T-helper 17 cell (primary cell): ENCODE data around the gene TUBGCP2. TPM values are rescaled to one million over a fixed set of nuclear protein-coding genes. Genes with fewer than 3 reads are reported as not detected.

ENCODE experiments used
- total RNA-seq, 4 donors: library from RNA in 2 of 4; stranded (reverse) in 2 of 4; gene quantifications; one replicate each; pipeline ENCODE4 v1.2.3 and lab custom pipeline; 2022 to 2026

The TUBGCP2 gene
- total RNA-seq, 2 donors from 2014 or later, result 73.6 to 75.4 TPM

Other genes with a start within 250 kb of the TUBGCP2 start
- not detected for gene ADGRA1, start 220.9 kb downstream of the TUBGCP2 start, total RNA-seq
- gene KNDC1, start 148.7 kb downstream of the TUBGCP2 start, total RNA-seq, result 1 to 10 TPM in 1 of 2 donors, under 1 TPM in 1; 0.42 to 1.1 TPM
- not detected for gene UTF1, start 78.7 kb downstream of the TUBGCP2 start, total RNA-seq
- gene VENTX, start 71.0 kb downstream of the TUBGCP2 start, total RNA-seq, result under 1 TPM; 0.21 to 0.52 TPM
- 100 to 1,000 TPM; 157 to 188 TPM for gene ADAM8, start 32.0 kb downstream of the TUBGCP2 start, total RNA-seq
- 10 to 100 TPM; 28.1 to 33.2 TPM for gene ZNF511, start within 50 bp of the TUBGCP2 start, total RNA-seq
- gene CALY, start 28.0 kb upstream of the TUBGCP2 start, total RNA-seq, result 1 to 10 TPM in 1 of 2 donors, under 1 TPM in 1; 0.96 to 1.9 TPM
- not detected for gene PRAP1, start 38.5 kb upstream of the TUBGCP2 start, total RNA-seq
- 1 to 10 TPM; 6.3 to 9.1 TPM for gene FUOM, start 49.1 kb upstream of the TUBGCP2 start, total RNA-seq
- gene ECHS1, start 64.5 kb upstream of the TUBGCP2 start, total RNA-seq, result 10 to 100 TPM; 18.2 to 20.2 TPM
- 1 to 10 TPM; 3.5 to 6.3 TPM for gene PAOX, start 70.4 kb upstream of the TUBGCP2 start, total RNA-seq
- 10 to 100 TPM; 48.7 to 51.2 TPM for gene MTG1, start 85.3 kb upstream of the TUBGCP2 start, total RNA-seq
- gene SPRN, start 115.8 kb upstream of the TUBGCP2 start, total RNA-seq, result not detected
- 10 to 100 TPM; 20.6 to 38.6 TPM for gene SCART1, start 145.1 kb upstream of the TUBGCP2 start, total RNA-seq
- gene CYP2E1, start 218.5 kb upstream of the TUBGCP2 start, total RNA-seq, result 10 to 100 TPM; 12.3 to 14.5 TPM